HG02763 (cell line): Measurements from ENCODE around the gene VSX1.

Source experiments
- ATAC-seq: cut with Tn5 transposase; IDR thresholded peaks from one replicate; pipeline ENCODE4 v1.9.1; 2021; ENCODE audit warnings: mild to moderate bottlenecking, moderate library complexity; ENCODE audit not compliant: unreplicated experiment

The VSX1 gene

DNA sequence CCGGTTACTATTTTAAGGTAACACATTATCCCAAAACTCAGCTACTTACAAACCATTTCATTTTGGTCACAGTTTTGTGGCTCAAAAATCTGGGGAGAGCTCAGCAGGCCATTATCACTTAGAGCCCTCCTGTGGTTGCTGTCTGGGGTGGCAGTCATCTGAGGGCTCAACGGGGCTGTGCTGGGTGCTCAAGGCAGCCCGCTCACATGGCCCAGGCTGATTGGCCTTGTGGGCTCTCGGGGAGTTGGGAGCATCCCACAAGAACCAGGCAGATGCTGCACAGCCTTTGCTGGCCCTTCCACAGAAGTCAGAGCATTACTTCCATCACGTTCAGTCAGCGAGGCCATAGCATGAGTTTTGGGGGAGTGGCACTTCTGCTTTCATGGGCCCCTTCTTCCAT lies 6.3 kb upstream of the VSX1 start:
- no peak for ATAC-seq

- no peak for ATAC-seq
Observed at GRCh38 chr20:25087186-25087929, 5.4 kb upstream of the VSX1 start.

GRCh38 chr20:25085756-25086495 lies 4.0 kb upstream of the VSX1 start:
- ATAC-seq = no peak

DNA sequence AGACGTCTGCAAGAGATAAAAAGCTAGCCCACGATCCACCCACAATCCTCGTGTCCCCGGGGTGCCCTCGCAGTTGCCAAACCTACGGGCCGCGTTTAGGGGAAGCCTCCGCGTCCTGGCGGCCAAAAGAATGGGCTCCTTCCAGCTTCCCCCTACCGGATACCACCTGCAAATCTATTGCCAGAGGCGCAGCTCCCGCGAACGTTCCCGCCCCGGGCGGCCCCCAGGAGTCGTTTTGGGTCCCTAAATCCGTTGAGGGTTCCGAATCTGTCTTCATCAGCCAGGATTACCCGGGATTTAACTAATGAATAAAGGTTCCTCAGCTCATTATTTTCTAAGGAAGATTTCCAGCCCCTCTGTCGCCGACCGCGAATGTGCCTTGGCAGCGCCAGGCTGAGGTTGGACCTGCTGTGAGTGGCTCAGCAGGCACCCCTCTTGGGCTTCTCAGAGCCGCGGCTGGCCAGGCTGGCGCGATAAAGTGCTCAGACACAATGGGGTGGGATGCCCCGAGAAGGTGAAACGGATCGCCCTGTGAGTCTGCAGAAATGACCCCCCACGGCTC lies 2.8 kb upstream of the VSX1 start:
- no peak for ATAC-seq

DNA sequence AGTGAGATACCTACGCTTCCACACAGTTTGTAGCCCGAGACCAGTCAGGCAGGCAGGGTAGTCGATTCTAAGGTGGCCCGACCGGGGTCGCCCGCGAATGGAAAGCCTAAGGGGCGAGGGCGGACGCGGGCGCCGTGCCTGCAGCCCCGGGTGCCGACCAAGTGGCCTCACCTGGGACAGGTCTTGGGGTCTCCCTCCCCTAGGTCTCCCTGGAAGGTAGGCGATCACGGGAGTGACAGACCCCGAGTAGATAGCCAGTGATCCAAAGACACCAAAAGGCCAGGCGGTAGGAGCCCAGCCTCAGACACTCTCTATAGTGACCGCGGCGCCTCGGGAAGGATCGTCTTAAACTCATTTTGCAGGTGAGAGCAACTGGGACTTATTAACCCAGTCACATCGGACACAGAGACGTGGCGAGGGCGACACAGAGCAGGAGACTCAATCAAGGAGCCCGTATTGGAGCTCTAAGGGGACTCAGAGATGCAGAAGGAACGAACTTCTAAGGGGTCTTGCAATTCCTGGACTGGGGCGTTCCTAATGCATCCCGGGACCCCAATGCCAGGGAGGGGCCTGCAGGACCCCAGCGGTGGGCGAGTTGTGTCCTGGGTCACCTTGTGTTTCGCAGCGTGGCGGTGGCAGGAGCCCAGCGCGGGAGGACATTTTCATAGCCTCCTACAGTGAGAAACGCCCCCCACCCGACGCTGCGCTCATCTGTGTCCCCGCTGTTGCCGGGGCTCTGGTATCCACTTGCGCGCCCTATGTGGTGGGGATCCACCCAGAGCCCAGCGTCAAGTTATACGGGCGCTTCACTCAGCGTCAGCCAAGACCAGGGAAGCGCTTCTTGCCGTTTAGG lies 2.1 kb upstream of the VSX1 start:
- ATAC-seq = no peak

DNA sequence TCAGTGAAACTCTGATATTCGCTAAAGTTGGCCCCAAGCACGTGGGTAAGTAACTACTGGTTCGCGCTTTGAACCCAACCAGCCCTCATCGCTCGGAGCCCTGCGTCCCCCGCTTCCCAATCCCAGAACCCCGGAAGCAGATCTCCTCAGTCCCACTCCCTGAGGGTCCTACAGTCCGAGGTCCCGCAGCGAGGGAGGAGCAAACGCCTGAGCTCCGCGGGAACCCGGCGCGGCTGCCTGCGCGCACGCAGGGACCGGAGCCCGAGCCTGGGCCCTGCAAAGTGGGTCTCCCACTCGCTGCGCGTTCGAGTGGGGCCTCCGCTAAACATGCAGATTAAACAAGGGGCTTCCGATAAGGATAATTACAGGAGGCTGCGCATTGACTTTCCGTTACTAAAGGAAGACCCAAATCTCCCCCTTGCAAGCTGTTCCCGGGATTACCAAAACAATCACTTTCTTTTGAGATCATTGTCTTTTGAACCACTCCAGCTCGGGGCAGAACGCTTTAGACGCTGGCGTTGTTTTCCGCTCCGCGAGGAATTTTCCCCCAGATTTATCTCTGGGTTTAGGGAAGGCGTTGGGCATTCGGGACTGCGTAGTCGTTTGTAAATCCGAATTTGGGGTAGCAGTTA lies 1.3 kb upstream of the VSX1 start:
- ATAC-seq = no peak

DNA sequence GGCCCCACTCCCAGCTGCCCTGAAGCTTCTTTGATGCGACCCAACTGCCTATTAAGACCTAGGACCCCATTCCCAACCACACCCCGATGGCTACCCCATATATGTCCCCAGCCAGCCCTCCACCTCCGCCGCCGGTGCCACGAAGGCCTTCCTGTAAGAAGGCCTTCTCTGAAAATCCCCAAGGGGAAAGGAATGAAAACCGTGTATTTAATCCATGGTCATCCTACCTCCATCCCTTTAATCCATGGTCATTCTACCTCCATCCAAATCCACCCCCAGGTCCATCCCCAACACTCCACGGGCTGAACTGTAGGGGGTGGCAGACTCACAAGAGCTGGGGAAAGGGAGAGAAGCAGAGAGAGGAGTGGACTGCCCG lies 545 bp upstream of the VSX1 start:
- ATAC-seq = no peak

DNA sequence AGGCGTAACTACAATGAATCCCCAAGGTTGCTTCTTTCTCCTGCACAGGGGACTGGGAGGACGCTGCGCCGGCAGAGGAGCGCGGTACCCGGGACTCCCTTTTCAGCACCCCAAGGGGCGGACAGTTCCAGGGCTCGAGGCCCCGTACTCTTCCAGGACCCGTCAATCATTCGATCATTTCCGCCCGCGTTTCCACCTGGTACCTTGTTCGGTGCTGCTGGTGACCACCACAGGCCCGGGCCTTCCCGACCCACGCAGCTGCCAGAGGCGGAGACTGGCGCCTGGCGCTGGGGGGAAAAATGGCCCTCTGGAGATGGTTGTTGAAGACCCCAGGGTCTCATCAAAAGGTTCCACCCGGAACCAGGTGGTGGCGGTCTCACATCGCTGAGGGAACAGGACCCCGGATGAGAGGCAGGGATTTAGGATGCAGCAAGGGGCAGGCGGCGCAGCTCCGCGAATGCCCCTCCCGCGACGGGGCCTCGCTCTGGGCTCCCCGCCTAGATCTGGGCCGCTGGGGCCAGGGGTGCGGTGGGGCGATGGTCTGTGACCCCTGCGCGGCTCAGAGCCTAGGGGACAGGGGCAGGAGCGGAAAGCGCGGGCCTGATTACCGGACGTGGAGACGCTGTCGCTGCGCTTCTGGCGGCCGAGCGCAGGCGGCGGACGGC lies 744 bp downstream of the VSX1 start:
- no peak for ATAC-seq

GRCh38 chr20:25079171-25079570 lies 2.8 kb downstream of the VSX1 start:
- no peak for ATAC-seq

- no peak for ATAC-seq
Observed at GRCh38 chr20:25078662-25079061, 3.3 kb downstream of the VSX1 start.

DNA sequence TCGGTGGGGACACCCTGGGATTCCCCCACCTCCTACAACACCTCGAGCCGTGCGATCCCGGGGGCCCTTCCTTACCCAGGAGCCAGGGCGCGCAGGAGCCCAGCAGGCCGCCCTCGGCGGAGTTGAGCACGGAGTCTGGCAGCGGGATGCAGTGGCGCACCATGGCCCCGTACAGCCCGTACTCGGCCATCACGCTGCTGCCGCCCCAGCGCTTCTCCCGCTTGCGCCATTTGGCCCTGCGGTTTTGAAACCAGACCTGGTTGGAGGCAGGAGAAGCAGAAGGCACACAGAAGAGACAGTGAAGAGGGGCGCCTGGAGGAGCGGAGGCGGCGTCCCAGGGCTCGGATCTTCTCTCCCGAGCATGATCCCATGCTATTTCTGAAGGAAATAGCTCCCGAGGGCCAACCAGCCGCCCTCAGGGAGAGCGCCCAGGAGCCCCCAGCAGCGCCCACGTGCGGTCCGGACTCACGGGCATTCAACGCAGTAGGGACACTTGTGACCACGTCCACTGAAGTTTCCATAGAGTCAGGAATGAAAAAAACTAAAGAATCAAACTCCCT lies 4.3 kb downstream of the VSX1 start:
- ATAC-seq = no peak

- no peak for ATAC-seq
Observed at GRCh38 chr20:25076731-25077609, 5.0 kb downstream of the VSX1 start.

DNA sequence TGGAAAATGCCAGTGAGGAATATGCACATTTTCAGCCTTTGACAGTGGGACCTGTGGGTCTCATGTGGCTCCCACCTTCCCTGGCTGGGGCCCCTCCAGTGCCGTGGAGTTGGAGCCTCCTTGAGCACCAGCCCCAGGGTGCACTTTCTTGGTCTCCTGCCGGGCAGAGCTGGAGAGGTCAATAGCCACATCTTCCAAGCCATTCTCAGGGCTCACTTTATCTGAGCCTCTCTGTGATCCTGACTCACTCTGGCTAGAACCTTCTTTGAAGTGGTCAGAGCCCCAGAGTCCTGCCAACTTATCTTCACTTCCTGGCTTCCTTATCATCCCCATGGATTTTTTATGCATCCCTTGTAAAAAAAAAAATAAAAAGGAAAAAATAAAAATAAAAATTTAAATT lies 5.7 kb downstream of the VSX1 start:
- ATAC-seq = no peak

DNA sequence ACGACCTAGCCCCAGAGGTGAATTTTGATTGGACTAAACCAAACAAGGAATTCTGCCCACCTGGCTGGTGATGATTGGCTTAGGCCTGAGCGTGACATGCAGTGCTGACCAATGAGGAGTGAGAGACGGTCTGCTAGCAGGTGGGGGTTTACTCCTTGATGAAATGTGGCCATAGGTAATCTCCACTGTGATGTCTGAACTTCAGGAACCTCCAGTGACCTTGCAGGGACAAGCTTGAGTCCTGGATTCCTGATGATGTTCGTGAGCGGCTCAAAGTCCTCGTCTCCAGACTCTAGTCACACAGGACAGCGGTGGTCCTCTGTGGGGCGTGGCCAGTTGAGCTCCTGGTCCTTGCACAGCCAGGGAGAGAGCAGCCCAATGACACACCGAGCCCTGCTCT lies 8.4 kb downstream of the VSX1 start:
- no peak for ATAC-seq

DNA sequence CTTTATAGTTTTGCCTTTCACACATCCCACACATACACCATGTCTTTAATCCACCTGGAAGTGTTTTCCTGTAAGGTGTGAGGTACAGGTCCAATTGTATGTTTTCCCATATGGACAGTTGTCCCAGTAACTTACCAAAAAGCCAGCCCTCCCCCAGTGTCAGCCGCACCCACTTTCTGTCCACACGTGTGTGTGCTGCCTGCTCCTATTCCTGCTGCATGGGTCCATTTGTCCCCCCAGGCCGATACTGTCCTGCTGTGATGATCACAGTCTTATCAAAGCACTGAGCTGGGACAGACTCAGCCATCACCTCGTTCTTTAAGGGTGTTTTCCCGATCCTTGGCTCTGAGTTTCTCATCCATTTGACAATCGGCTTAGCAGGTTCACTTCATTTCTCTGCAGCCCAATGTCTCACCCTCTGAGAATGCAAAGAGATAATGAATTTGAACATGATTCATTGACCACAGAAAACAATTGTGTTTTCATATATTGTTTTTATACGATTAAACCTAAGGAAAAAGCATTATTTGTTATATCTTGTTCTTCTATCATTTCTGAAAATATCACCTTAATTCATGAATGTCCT lies 9.6 kb downstream of the VSX1 start:
- no peak for ATAC-seq

- ATAC-seq = no peak
Observed at GRCh38 chr20:25071734-25072133, 10.2 kb downstream of the VSX1 start.

GRCh38 chr20:25070821-25071473 lies 11.0 kb downstream of the VSX1 start:
- ATAC-seq = no peak
